Mesodermal cell (in vitro differentiated cells): ENCODE data around the gene GATA3.
"Not testable (repeated sequence)": the region's sequence is repeated elsewhere in the genome, so short reads cannot be mapped to it uniquely, and the experiment has no call there.

Source experiments
- H3K27ac ChIP-seq: 2 replicates; pipeline ENCODE4 v1.7.0; 2013; ENCODE audit warnings: mild to moderate bottlenecking, low read depth, low read length, moderate library complexity; ENCODE audit not compliant: severe bottlenecking
- H3K36me3 ChIP-seq: 2 replicates; pipeline ENCODE4 v1.7.1; 2013; ENCODE audit warnings: mild to moderate bottlenecking, low read length, moderate library complexity; ENCODE audit not compliant: control insufficient read depth, insufficient read depth
- H3K4me1 ChIP-seq: one replicate; pipeline ENCODE4 v1.7.1; 2013; ENCODE audit warnings: mild to moderate bottlenecking, low read length; ENCODE audit not compliant: insufficient read depth, control insufficient read depth, poor library complexity, severe bottlenecking
- H3K4me3 ChIP-seq: 2 replicates; pipeline ENCODE4 v1.7.0; 2013; ENCODE audit warnings: low read length, control low read depth, mild to moderate bottlenecking; ENCODE audit not compliant: insufficient read depth, poor library complexity, severe bottlenecking; ENCODE audit errors: extremely low read depth
- H3K9me3 ChIP-seq: 2 replicates; pipeline ENCODE4 v1.7.1; 2013; ENCODE audit warnings: mild to moderate bottlenecking, low read length, moderate library complexity; ENCODE audit not compliant: control insufficient read depth
- whole genome bisulfite sequencing, 2 experiments: methylation state at CpG; one replicate each; pipeline ENCODE4 v1.1.5; 2013; ENCODE audit warnings: missing lambda C conversion rate in 2 of 2; ENCODE audit not compliant: insufficient coverage in 2 of 2; 5-methylcytosine and 5-hydroxymethylcytosine counted together

Gene GATA3

GRCh38 chr10:8031211-8031610, 23.3 kb upstream of the GATA3 start:
- H3K27ac ChIP-seq, H3K36me3 ChIP-seq, H3K4me3 ChIP-seq, H3K9me3 ChIP-seq: not testable (repeated sequence)
- peaks cover 16% of the 10 kb centered on the region for H3K4me1 ChIP-seq
- 91 to 94% methylated on average over 5 of the region's 5 CpGs for WGBS, 2 experiments

GRCh38 chr10:8032558-8032957, 21.9 kb upstream of the GATA3 start:
- Histone ChIP-seq H3K9me3 (no peaks in the 10 kb centered on the region), H3K27ac (no peak overlapping the region), H3K4me1 (peaks cover 16% of the 10 kb centered on the region), H3K36me3 (no peaks in the 10 kb centered on the region), H3K4me3 (no peak overlapping the region)
- WGBS, 2 experiments, result 95 to 100% methylated on average over 5 to 7 of the region's 7 CpGs

- no peak overlapping the region for H3K4me3 ChIP-seq
These were observed 20.5 kb upstream of the GATA3 start for GRCh38 chr10:8033812-8034465.

DNA sequence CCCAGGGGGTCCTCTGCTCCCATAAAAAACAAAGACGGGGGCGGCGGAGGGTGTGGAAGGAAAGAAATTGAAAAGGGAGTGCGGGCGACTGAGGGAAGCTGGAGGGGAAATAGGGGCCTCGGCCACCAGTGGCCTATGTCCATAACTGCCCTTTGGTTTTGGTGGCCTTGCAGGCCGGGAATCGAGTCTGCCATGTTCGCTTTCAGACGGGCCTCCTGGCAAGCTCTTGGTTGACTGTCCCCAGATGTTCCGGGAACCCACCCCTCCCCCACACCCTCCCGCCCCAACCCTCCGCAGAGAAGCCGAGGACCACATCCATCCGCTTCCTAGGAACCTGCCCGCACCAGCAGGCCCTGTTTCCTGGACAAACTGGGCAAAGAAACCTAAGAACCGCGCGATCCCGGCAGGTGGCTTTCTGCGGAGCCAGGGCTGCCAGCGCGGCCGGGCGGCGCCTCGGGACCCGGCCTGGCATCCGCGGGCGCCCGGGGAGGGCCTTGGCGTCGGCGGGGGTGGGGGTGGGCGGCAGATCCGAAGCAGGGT, 20.0 kb upstream of the GATA3 start:
- no peaks in the 10 kb centered on the region for H3K9me3 ChIP-seq
- peaks cover 16% of the 10 kb centered on the region for H3K4me1 ChIP-seq
- WGBS, 2 experiments, result 0% methylated on average over 11 to 14 of the region's 37 CpGs
- no peaks in the 10 kb centered on the region for H3K36me3 ChIP-seq
- H3K27ac ChIP-seq, result no peak overlapping the region
- H3K4me3 ChIP-seq, result peak overlapping the region; percentile 22

More at GRCh38 chr10:8033812-8034465, 20.5 kb upstream of the GATA3 start:
- Histone ChIP-seq H3K9me3 (no peaks in the 10 kb centered on the region), H3K27ac (no peak overlapping the region), H3K4me1 (peaks cover 16% of the 10 kb centered on the region), H3K36me3 (no peaks in the 10 kb centered on the region)
- 4 to 7% methylated on average over 30 to 41 of the region's 45 CpGs for WGBS, 2 experiments

- 3 to 6% methylated on average over 11 to 19 of the region's 32 CpGs for WGBS, 2 experiments
- Histone ChIP-seq H3K9me3 (no peaks in the 10 kb centered on the region), H3K27ac (no peak overlapping the region), H3K36me3 (no peaks in the 10 kb centered on the region), H3K4me3 (peak overlapping the region; percentile 22), H3K4me1 (peaks cover 16% of the 10 kb centered on the region)
These were observed 19.4 kb upstream of the GATA3 start for GRCh38 chr10:8035006-8035640.

- peak overlapping the region; percentile 16 for H3K4me3 ChIP-seq
- H3K9me3 ChIP-seq, result no peaks in the 10 kb centered on the region
- peaks cover 12% of the 10 kb centered on the region for H3K4me1 ChIP-seq
- 0% methylated on average over 14 to 22 of the region's 47 CpGs for WGBS, 2 experiments
- no peaks in the 10 kb centered on the region for H3K36me3 ChIP-seq
- no peak overlapping the region for H3K27ac ChIP-seq
These were observed 18.6 kb upstream of the GATA3 start for GRCh38 chr10:8035641-8036470.

GRCh38 chr10:8036506-8037198, 17.8 kb upstream of the GATA3 start:
- H3K4me1 ChIP-seq, result peaks cover 12% of the 10 kb centered on the region
- H3K27ac ChIP-seq, result no peak overlapping the region
- H3K9me3 ChIP-seq, result no peaks in the 10 kb centered on the region
- H3K4me3 ChIP-seq, result no peak overlapping the region
- H3K36me3 ChIP-seq, result no peaks in the 10 kb centered on the region
- WGBS, 2 experiments, result 2 to 5% methylated on average over 11 to 14 of the region's 18 CpGs

DNA sequence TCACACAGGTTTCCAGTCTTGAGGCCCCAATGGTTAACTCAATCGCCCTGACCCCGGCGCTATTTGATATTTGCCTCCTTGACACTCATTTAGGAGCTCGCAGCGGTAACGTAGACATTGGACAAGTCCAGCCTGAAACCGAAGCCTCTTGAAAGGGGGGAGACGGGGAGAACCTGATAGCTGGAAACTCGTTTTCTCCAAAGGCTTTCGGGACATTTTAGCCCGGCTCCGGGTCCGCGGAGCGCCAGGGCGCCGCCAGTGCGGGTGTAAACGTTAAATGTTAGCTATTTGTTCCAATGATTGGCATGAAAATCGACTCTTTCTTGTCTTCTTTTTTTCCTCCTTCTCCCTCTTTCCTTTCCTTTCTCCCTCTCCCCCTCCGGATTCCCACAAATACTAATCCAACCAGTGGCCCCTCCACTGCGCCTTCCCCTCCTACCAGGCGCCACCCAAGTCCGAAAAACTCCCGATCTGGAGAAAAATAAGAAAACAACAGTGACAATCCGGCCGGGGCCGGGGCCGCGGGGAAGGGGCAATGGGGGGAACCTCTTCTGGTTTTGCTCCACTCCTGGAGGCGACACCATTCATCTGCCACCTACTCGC, 17.2 kb upstream of the GATA3 start:
- no peaks in the 10 kb centered on the region for H3K9me3 ChIP-seq
- no peak overlapping the region for H3K27ac ChIP-seq
- H3K36me3 ChIP-seq, result no peaks in the 10 kb centered on the region
- no peak overlapping the region for H3K4me3 ChIP-seq
- H3K4me1 ChIP-seq, result peaks cover 12% of the 10 kb centered on the region
- WGBS, 2 experiments, result 0 to 3% methylated on average over 19 to 25 of the region's 32 CpGs

DNA sequence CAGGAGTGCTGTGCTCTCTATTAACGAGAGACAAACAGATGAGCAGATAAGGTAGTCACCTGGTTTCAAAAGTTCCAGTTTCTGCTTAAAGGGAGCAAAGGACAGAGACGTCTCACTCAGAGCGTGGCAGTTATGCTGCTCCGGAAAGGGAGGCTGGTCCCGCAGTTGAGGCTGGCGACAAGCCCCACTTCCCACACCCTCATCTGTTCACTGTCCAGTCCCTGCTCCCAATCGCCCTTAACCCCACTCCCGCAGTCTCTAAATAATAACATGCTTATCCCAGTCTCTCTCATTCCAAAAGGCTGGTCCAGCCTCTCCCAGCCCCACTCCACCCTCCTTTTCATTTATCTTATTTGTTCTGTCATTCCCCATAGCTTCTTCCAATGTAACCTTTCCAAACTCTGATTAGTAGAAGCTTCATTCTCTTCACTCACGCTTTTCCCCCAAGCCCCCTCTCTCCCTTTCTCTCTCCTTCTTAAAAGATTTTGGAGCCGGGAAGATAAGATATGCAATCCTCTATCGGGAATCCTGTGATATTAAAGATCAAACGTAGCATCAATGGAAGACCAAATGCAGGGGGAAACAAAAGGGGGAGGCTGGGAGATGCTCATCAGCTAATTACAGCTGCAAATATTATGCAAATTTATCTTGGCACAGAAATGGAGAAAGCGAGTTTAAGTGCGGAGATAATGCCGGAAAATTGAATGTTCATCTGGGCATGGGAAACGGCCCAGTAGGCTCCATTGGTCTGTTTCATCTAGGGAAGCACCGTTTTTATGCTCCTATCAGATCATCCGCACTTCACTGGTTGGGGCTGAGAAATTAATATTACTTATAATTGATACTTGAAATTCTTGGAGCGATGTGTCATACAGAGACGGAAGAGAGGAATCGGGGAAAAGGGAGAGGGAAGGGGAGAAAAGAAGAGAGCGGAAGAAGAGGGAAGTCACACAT, 16.3 kb upstream of the GATA3 start:
- H3K36me3 ChIP-seq, result no peaks in the 10 kb centered on the region
- no peaks in the 10 kb centered on the region for H3K9me3 ChIP-seq
- WGBS, 2 experiments, result 4 to 5% methylated on average over 13 of the region's 22 CpGs
- H3K4me1 ChIP-seq, result peaks cover 12% of the 10 kb centered on the region
- H3K27ac ChIP-seq, result no peak overlapping the region
- H3K4me3 ChIP-seq, result no peak overlapping the region
